CD14-positive monocyte (primary cell): ENCODE measurements around the gene TBXA2R. TPM values are rescaled to one million over a fixed set of nuclear protein-coding genes. Genes with fewer than 3 reads are reported as not detected.

Source experiments
- DNase-seq, 3 donors: peaks; one replicate each; pipeline ENCODE4 v3.0.0-alpha.2; 2011 to 2022
- H2AFZ ChIP-seq: 2 replicates; pipeline ENCODE4 v1.6.0; 2012; ENCODE audit warnings: mild to moderate bottlenecking, low read depth, low read length, inconsistent platforms; ENCODE audit not compliant: insufficient read depth, poor library complexity, severe bottlenecking
- H3K27ac ChIP-seq, 2 donors: 1 replicate in 1 of 2; 2 replicates in 1 of 2; pipeline ENCODE4 v1.5.1; 2012 to 2013; ENCODE audit warnings: low read length in 2 of 2, control low read depth in 1 of 2, inconsistent platforms in 1 of 2, low read depth in 1 of 2, mild to moderate bottlenecking in 1 of 2
- H3K27me3 ChIP-seq, 2 donors: one replicate each; pipeline versions ENCODE4 v1.6.0 to v1.6.1; 2011 to 2013; ENCODE audit warnings: low read length in 2 of 2; ENCODE audit not compliant: control insufficient read depth in 2 of 2, insufficient read depth in 2 of 2
- H3K36me3 ChIP-seq, 2 donors: replicated peaks in 1 of 2; 1 replicate in 1 of 2; 2 replicates in 1 of 2; pipeline versions ENCODE4 v1.5.1 to v1.6.1; 2012 to 2013; ENCODE audit warnings: low read length in 2 of 2, control low read depth in 1 of 2, inconsistent platforms in 1 of 2, mild to moderate bottlenecking in 1 of 2; ENCODE audit not compliant: insufficient read depth in 2 of 2, control insufficient read depth in 1 of 2
- H3K4me1 ChIP-seq, 2 donors: 1 replicate in 1 of 2; 2 replicates in 1 of 2; pipeline versions ENCODE4 v1.5.1 to v1.6.1; 2012 to 2013; ENCODE audit warnings: low read length in 2 of 2, control low read depth in 1 of 2, inconsistent platforms in 1 of 2, mild to moderate bottlenecking in 1 of 2, moderate library complexity in 1 of 2; ENCODE audit not compliant: insufficient read depth in 2 of 2, control insufficient read depth in 1 of 2
- H3K4me2 ChIP-seq: replicated peaks from 2 replicates; pipeline ENCODE3; 2012; ENCODE audit warnings: low read length, moderate library complexity, mild to moderate bottlenecking; ENCODE audit not compliant: poor library complexity, severe bottlenecking; ENCODE audit errors: extremely low read depth
- H3K4me3 ChIP-seq, 3 experiments: fragments of 200-600 bp in 1 of 3; sonication (generic) in 1 of 3; replicated peaks in 1 of 3; 1 replicate in 2 of 3; 2 replicates in 1 of 3; pipeline ENCODE4 v1.5.1; 2011 to 2013; ENCODE audit warnings: low read length in 3 of 3, mild to moderate bottlenecking in 3 of 3, control low read depth in 2 of 3, low read depth in 2 of 3, inconsistent platforms in 1 of 3, moderate library complexity in 1 of 3
- H3K79me2 ChIP-seq: 2 replicates; pipeline ENCODE4 v1.6.0; 2012; ENCODE audit warnings: mild to moderate bottlenecking, control low read depth, inconsistent platforms, low read length, moderate library complexity; ENCODE audit not compliant: insufficient read depth
- H3K9ac ChIP-seq: 2 replicates; pipeline ENCODE4 v1.6.0; 2017; ENCODE audit warnings: low read length, mild to moderate bottlenecking; ENCODE audit not compliant: insufficient read depth, poor library complexity, severe bottlenecking
- H3K9me3 ChIP-seq, 2 donors: replicated peaks in 1 of 2; 1 replicate in 1 of 2; 2 replicates in 1 of 2; pipeline versions ENCODE4 v1.5.1 to v1.6.1; 2012 to 2013; ENCODE audit warnings: low read length in 2 of 2, control low read depth in 1 of 2; ENCODE audit not compliant: control insufficient read depth in 1 of 2, insufficient read depth in 1 of 2
- H4K20me1 ChIP-seq: 2 replicates; pipeline ENCODE4 v1.6.0; 2012; ENCODE audit warnings: mild to moderate bottlenecking, low read length, control low read depth, moderate library complexity; ENCODE audit not compliant: insufficient read depth
- H3K27ac Mint-ChIP-seq, 7 donors: one replicate each; pipeline ENCODE4 v1.8.0; 2020; ENCODE audit warnings: mild to moderate bottlenecking in 7 of 7, mixed read lengths in 7 of 7, moderate library complexity in 6 of 7, inconsistent platforms in 2 of 7
- H3K27me3 Mint-ChIP-seq, 3 donors: one replicate each; pipeline ENCODE4 v1.8.0; 2021 to 2022; ENCODE audit warnings: low read depth in 3 of 3, mild to moderate bottlenecking in 3 of 3, mixed read lengths in 3 of 3, moderate library complexity in 3 of 3, inconsistent platforms in 1 of 3
- H3K36me3 Mint-ChIP-seq, 2 donors: one replicate each; pipeline ENCODE4 v1.8.0; 2020; ENCODE audit warnings: mixed read lengths in 2 of 2, inconsistent platforms in 1 of 2, mild to moderate bottlenecking in 1 of 2
- H3K4me1 Mint-ChIP-seq: one replicate; pipeline ENCODE4 v1.8.0; 2020; ENCODE audit warnings: mild to moderate bottlenecking, mixed read lengths
- H3K4me3 Mint-ChIP-seq, 2 donors: one replicate each; pipeline ENCODE4 v1.8.0; 2020; ENCODE audit warnings: mild to moderate bottlenecking in 2 of 2, mixed read lengths in 2 of 2, moderate library complexity in 1 of 2
- H3K9me3 Mint-ChIP-seq, 7 donors: one replicate each; pipeline ENCODE4 v1.8.0; 2020 to 2022; ENCODE audit warnings: mixed read lengths in 7 of 7, mild to moderate bottlenecking in 6 of 7, moderate library complexity in 6 of 7, inconsistent platforms in 2 of 7
- CTCF ChIP-seq: fragments of 200-600 bp; IDR thresholded peaks from one replicate; pipeline ENCODE4 v1.8.0; 2022; ENCODE audit warnings: antibody characterized with exemption, mild to moderate bottlenecking
- WGBS: methylation state at CpG from one replicate; pipeline ENCODE4 v1.1.5; 2013; ENCODE audit warnings: missing lambda C conversion rate; ENCODE audit not compliant: insufficient coverage; 5-methylcytosine and 5-hydroxymethylcytosine counted together
- intact Hi-C, 2 donors: fragments of 100-400 bp; cut with micrococcal nuclease; formaldehyde crosslinking; loops; one replicate each; pipeline versions ENCODE4 v1.15.0 to v1.15.1; 2023
- polyA plus RNA-seq, 3 donors: library from polyadenylated mRNA; depleted of rRNA in 1 of 3; unstranded in 2 of 3; stranded (reverse) in 1 of 3; fragments of 300-500 nt in 2 of 3; fragments of >200 nt in 1 of 3; fragmentation: Illumina TruSeq in 2 of 3; gene quantifications; 1 replicate in 2 of 3; 2 replicates in 1 of 3; pipeline ENCODE4 v1.2.3, GENCODE V29; 2012 to 2021

The TBXA2R gene
- polyA plus RNA-seq, 3 donors, result 0.05 TPM; not detected in 2

GRCh38 chr19:3638208-3639193 lies 31.8 kb upstream of the TBXA2R start:
- WGBS, result 95% methylated on average over 51 of the region's 55 CpGs
- H3K4me3 Mint-ChIP-seq, result no peak overlapping the region
- intact Hi-C loops, result no loop called here
- no peaks in the 10 kb centered on the region for H3K4me1 Mint-ChIP-seq
- Histone ChIP-seq H3K27me3 (no peaks in the 10 kb centered on the region), H3K9ac (no peak overlapping the region), H2AFZ (no peak overlapping the region), H3K4me1 (no peaks in the 10 kb centered on the region), H3K36me3 (peaks cover 62% of the 10 kb centered on the region in 2 donors), H4K20me1 (peaks cover 6% of the 10 kb centered on the region), H3K79me2 (no peaks in the 10 kb centered on the region), H3K4me3 (no peak overlapping the region), H3K4me2 (no peak overlapping the region), H3K27ac (no peak overlapping the region), H3K9me3 (no peaks in the 10 kb centered on the region)
- no peak for DNase-seq
- peak overlapping the region in 1 of 7 donors; percentile 37 for H3K27ac Mint-ChIP-seq
- H3K36me3 Mint-ChIP-seq, result peaks cover 43 to 70% of the 10 kb centered on the region in 2 donors
- H3K27me3 Mint-ChIP-seq, result peaks cover 0 to 2% (median 2%) of the 10 kb centered on the region in 3 donors
- no peak for TF ChIP-seq CTCF
- peaks cover 0 to 4% (median 1%) of the 10 kb centered on the region in 7 donors for H3K9me3 Mint-ChIP-seq

GRCh38 chr19:3637621-3638020 lies 30.9 kb upstream of the TBXA2R start:
- Mint-ChIP-seq H3K27ac (no peak overlapping the region), H3K36me3 (peaks cover 42 to 68% of the 10 kb centered on the region in 2 donors), H3K4me3 (no peak overlapping the region), H3K27me3 (peaks cover 0 to 2% (median 2%) of the 10 kb centered on the region in 3 donors), H3K4me1 (no peaks in the 10 kb centered on the region), H3K9me3 (no peaks in the 10 kb centered on the region)
- Histone ChIP-seq H3K9ac (no peak overlapping the region), H2AFZ (no peak overlapping the region), H3K79me2 (no peaks in the 10 kb centered on the region), H3K4me2 (no peak overlapping the region), H3K27ac (no peak overlapping the region), H3K4me3 (no peak overlapping the region), H3K27me3 (no peaks in the 10 kb centered on the region), H3K36me3 (peaks cover 58% of the 10 kb centered on the region in 2 donors), H4K20me1 (peaks cover 4% of the 10 kb centered on the region), H3K9me3 (no peaks in the 10 kb centered on the region), H3K4me1 (no peaks in the 10 kb centered on the region)
- WGBS, result 93% methylated on average over 18 of the region's 23 CpGs
- no peak for TF ChIP-seq CTCF
- DNase-seq, result no peak
- intact Hi-C loops, result no loop called here
